Measurements from ENCODE around the gene COL20A1.

- TF ChIP-seq ZFX (IDR thresholded peaks at IDR 0.05; ENCODE audit: borderline replicate concordance) (no peak), CTCF (IDR thresholded peaks at IDR 0.05) (no peak)
Measured at GRCh38 chr20:63284083-63284440, 8.9 kb upstream of the COL20A1 start.

Measured in 22Rv1 (cell line).